Renal pelvis (tissue), 4 donors: ENCODE measurements around the gene TCHHL1. TPM values are rescaled to one million over a fixed set of nuclear protein-coding genes. Genes with fewer than 3 reads are reported as not detected.

Experiments
- DNase-seq: peaks from one replicate; pipeline ENCODE4 v3.0.0-alpha.2; 2013
- polyA plus RNA-seq, 3 donors: library from polyadenylated mRNA; unstranded; fragments of 120-200 nt; gene quantifications; one replicate each; pipeline ENCODE4 v1.2.1, GENCODE V29; 2013; ENCODE audit not compliant: insufficient read length in 3 of 3

TCHHL1 gene
- polyA plus RNA-seq, 3 donors = not detected

DNA sequence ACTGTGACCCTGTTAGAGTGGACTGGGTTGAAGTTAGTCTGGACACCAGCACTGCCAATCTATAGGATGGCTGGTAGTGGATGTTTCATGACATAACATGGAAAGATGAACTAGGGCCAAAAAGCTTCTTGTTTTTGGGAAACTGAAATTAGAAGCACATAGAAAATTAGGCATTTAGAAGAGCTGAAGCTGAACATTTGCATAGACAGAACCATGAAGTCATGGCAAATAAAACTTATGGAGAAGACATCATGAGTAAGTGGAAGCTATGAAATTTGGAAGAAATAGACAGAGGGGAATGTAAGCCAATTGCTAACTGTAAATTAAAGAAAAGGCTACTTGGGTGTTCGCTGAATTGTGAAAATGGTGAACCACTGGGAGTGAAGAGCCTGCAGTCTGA, 49.4 kb downstream of the TCHHL1 start:
- no peak for DNase-seq

DNA sequence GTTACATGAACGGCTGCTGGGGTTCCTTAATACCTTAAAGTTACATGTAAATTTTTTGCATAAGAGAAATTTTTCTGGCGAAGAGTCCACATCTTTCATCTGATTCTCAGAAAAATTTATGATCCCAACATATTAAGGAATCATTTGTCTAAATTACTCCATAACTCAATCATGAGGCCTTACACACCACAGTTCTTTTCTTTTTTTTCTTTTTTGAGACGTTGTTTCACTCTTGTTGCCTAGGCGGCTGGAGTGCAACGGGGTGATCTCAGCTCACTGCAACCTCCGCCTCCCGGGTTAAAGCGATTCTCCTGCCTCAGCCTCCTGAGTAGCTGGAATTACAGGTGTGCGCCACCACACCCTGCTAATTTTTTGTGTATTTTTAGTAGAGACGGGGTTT, 50.0 kb downstream of the TCHHL1 start:
- DNase-seq = no peak

DNA sequence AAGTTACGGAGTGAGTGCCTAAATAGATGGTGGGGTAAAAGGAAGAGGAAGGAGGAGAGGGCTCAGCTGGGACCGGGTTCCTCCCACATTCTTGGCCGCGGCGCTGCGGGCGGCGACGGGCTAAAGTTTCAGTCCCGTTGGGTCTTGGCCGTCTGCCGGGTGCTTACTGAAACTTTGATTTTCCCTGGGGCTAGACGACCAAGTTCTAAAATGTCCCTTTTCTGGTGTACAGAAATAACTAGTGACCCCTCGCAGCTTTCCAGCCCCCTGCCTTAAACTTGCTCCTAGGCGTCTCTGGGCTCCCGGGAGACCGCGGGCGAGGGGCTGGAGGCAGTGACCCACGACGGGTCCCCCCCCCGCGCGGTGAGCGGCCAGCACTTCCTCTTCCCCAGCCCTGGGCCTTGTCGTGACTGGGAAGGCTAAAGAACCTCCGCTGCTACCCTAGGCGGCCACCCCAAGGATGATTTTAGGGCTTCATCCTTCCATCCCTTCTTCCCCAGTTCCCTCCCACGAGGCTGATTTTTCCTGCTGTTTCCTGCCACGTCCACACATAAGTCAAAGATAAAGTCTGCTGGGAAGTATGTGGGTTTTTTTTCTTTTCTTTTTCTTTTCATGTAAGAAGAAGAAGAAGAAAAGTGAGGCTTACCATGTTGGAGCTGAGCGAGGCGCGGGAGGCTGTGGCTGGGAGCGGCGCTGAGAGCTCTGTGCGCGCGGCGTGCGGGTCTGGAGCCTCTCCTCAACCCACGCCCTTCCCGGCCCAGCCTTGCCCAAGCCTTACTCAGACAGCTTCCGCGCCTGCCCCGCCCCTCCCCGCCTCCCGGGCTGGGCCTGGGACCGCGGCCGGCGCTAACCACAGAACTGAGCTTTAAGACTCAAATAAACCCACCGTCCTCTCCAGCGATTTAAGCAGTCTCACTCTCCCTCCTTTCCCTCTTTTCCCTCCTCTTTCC, 52.3 kb downstream of the TCHHL1 start, which contains the start of gene S100A11:
TSS of gene S100A11 (minus strand) at position 738 of the 950 bp plus-strand sequence. CDS start at position 649, 89 bp downstream.
- peak; percentile 79 for DNase-seq

DNA sequence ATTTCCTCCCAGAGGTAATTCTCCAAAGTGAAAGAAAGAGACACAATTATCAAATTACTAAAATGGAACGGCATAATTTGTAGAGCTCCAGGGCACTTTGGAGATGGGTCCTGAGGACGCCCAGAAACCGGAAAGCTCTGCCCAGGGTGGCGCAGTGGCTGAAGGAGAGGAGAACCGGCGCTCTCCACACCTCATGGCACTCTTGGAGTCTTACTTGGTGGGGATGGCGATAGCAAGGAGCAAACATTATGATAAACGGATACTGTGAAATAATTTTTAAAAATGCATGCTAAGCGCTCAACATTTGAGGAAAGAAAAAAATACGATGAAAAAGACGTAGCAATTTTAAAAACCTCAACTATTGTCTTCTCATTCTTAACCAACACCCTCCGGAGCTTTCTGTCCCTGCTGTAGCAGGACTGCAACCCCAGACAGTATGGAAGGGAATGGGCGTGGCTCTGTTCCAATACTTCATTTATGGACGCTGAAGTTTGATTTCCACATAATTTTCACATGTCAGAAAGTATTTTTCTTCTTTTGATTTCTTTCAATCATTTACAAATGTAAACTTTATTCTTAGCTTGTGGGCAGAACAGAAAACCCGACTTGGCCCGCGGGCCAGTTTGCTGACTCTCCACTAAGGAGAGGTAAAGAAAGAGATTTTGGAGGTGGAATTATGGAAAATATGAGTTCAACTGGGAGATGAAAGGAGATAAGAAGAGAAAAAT, 53.2 kb downstream of the TCHHL1 start:
- no peak for DNase-seq

DNA sequence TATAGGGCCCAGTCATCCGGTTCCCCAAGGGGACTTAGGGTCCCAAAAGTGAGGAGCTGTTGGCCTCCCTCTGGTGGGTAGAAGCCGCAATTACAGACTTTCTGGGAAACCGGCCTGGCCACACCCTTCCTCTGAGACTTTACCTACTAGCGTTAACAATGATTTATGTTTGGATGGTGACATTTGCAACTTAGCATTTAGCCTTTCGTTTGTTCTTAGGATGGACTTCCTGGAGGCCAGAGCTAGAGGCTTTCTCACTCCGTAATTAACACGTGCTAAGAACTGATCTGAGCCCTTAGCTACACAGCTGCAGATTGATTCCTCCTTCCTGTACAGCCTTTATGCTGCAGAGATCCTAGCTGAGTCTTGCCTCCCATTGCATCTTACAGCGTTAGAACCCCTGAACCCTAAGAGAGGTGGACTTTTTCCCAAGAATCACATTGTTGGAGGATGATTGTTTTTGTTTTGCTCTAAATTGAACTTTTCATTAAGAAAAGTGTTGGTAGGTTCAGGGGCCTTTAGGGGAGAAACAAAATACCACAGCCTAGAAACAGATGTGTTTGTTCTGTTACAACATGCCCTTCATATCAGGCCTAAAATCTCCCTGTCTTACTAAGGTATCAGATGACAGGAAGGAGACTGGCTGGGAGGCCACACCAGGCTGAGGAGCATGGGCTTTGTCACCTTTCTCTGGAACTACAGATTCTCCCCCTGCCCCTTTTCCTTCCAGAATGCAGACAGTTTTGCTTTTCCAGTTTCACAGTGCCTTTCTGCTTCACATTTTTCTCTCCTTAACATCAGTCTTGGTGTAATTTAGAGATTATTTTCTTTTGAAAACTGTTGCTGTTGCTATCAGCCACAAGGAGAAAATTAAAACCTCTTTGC, 54.0 kb downstream of the TCHHL1 start:
- DNase-seq = peak; percentile 71

DNA sequence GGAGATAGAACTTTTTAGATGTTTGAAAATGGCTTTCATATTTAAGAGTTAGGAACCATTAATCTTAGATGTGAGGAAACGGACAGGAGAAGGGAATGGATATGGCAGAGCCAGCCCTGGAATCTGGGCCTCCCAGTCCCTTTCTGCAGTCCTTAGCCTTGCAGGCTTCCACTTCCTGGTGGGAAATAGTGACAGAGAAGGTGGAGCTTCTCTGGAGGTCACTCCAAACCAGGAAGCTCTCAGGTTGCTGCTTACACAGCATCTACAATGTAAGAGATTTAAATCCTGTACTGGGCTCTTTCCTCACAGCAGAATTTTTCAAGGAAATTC, 54.6 kb downstream of the TCHHL1 start:
- no peak for DNase-seq

Other genes starting within 250 kb of the TCHHL1 start
- gene C2CD4D, start 249.2 kb downstream of the TCHHL1 start, polyA plus RNA-seq = under 1 TPM; 0.16 to 0.35 (median 0.23) TPM
- 1 to 10 TPM in 1 of 3 donors, under 1 TPM in 2; 0.46 to 1.2 (median 0.92) TPM for gene THEM5, start 235.4 kb downstream of the TCHHL1 start, polyA plus RNA-seq
- 10 to 100 TPM; 16.0 to 50.2 (median 40.5) TPM for gene THEM4, start 179.6 kb downstream of the TCHHL1 start, polyA plus RNA-seq
- 100 to 1,000 TPM; 181 to 241 (median 215) TPM for gene S100A10, start 95.2 kb downstream of the TCHHL1 start, polyA plus RNA-seq
- gene S100A11, start 52.1 kb downstream of the TCHHL1 start, polyA plus RNA-seq = 100 to 1,000 TPM; 202 to 295 (median 229) TPM
- under 1 TPM; 0.03 to 0.06 (median 0.04) TPM for gene TCHH, start 26.4 kb upstream of the TCHHL1 start, polyA plus RNA-seq
- gene RPTN, start 70.2 kb upstream of the TCHHL1 start, polyA plus RNA-seq = not detected
- 1 to 10 TPM in 2 of 3 donors, under 1 TPM in 1; 0.54 to 2.3 (median 1.2) TPM for gene HRNR, start 135.1 kb upstream of the TCHHL1 start, polyA plus RNA-seq
- gene FLG, start 236.2 kb upstream of the TCHHL1 start, polyA plus RNA-seq = 1 to 10 TPM; 1.1 to 2.4 (median 1.6) TPM